Stimulated activated CD8-positive, alpha-beta memory T cell treated with anti-CD3 and anti-CD28 coated beads, Interleukin-2, amount 100 ng/mL, for 48 hours (primary cell): ENCODE measurements around the gene FRMPD2.
"Not testable (repeated sequence)": the region's sequence is repeated elsewhere in the genome, so short reads cannot be mapped to it uniquely, and the experiment has no call there.

Source experiments
- DNase-seq, 2 donors: peaks; one replicate each; pipeline ENCODE4 v3.0.0-alpha.2; 2020; ENCODE audit warnings: low read depth in 2 of 2

FRMPD2 gene

DNA sequence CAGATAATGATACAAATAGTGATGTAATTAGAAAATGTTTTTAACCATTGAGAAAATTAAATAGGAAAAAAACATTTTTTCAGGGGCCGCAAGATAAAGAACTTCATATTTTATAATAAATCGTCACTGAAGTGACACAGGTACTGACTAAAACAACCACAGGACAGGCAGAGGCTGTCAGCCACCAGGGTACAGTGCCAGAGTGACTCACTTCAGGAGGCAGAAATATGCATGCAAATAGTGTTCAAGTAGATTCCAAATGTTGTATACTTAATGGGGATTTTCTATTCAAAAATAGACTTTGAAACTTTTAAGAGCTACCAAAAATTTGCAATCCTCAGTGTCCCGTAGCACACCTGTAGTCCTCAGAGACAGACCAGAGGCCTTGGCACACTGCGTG is 68.6 kb downstream of the FRMPD2 start:
- DNase-seq, result no peak

DNA sequence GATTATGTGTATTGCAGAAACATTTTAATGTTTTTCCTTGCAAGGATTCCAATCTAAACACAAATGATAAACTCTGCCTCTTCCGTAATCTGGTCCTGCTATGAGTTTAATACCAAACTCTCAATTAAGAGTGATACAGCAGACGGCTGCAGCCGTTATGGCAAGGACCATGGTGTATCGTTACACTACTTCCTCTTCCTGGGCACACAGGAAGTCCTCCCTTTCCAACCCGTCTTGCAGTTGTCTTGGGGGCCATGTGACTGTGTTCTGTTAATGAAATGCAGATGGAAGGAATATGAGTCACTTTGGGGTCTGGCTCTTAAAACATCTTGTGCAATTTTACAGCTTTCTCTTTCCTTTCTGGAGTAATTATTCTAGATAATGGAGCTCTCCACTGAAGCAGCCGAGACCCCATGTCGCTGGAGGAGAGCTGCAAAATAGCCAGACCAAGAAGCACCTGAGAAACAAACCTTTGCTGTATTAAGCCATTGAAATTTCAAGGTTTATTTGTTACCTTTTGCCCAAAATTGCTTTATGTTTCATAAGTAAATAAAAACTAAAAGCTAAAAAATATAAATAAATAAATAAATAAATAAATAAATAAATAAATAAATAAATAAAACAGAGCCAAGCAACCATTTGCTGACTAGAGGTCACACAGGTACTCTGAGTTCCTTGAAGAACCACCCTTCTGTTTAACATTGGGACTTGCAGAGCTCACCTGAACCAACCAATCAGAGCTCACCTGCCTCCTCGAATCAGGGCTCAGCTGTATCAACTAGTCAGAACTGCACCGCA is 74.7 kb downstream of the FRMPD2 start:
- no peak for DNase-seq

DNA sequence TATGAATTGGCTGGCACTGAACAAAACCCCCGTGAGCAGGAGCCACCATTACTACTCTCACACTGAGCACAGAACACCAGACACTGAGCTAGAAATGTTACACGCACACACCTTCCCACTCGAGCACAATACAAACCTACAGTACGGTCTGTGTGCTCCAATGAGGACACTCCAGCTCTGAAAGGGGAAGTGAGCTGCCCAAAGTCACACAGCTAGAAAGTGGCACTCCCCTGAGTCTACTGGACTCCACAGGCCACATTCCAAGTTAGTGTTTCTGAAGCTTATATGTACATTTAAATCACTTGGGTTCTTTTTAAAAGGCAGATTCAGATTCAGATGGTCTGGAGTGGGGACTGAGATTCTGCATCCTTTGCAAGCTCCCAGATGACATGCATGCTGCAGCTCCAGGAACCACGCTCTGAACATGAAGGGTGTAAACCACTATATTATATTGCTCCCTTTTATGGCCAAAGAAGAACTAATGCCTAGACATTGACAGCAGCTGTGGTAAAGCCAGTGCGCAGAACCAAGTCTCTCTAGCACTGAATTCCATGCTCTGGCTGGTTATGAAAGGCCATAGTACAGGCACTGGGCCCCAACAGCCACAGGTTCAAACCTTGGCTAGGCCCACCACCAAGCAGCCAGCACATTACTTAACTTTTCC is 77.1 kb downstream of the FRMPD2 start:
- no peak for DNase-seq

DNA sequence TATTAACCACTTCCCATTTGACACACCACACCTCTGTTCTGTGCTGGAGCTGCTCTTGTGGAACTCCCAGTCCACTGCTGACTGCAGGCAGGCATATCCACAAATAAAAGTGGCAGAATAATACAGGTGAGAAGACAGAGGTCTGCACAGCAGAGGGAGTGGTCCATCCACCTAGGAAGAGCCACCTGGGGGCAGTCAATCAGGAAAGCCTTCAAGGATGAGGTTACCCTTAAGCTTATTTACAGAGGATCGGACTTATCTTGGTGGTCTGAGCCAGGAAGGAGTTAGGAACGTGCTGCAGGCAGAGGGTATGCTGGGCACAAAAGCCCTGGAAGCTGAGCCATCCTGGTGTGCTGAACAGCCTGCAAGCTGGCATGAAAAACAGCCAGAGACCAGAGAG is 78.7 kb downstream of the FRMPD2 start:
- no peak for DNase-seq

DNA sequence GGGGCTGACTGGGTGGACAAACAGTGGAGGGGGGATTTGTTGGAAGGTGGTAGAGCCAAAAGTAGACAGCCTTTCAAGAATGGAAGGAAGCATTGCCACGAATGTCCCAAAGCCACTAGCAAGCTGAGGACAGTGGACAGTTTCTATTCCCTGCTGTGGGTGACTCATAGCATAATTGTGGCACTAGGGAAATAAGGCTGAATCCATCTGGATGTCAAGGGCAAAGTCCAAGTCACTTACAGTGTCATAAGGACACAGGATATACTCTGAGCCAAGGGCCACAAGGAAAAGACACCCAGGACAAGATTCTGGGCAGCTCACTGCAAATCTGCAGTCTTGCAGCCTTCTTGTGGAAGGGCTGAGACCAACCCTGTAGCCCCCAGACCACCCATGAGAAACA is 79.7 kb downstream of the FRMPD2 start:
- no peak for DNase-seq

DNA sequence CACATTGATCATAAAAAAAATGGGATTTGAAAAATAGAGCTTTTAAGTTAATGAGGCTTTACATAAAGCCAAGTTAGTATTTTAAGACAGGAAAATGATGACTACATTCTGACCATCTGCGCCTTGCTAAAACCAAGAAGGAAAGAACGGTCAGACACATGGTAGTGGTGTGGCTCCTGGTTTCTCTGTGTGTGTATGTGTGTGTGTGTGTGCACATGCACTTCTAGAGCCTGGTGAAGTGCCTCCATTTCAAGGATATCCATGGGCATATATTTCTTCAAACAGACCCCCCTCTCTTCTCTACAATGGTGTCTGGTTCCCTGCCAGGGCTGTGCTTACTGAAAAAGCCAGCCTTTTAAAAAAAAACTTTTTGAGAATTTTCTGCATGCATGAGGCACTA is 80.9 kb downstream of the FRMPD2 start:
- DNase-seq, result no peak

DNA sequence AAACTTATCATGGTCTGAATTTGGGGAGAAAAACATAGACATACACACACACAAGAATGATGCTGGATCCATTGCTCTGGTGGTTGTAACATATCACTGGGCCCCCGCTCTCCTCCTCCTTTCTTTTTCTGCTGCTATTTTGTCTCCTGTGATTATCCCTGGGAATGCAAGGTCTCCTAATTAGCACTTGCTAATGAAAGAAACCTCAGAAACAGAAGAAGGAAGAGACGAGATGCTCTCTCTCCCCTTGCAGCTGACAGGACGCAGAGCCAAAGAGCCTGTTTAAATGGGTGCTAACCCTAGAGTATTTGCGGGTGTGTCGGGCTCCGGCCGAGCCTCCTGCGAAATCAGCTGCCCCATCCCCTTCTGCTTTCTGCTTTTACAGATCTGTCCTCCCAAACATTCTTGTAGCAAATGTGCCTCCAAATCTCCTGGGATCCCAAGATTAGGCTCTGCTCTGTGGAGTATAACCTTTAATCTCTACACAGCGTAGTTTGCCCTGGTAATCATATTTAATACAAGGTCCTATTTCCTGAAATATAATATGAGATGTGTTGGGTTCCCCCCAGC is 81.5 kb downstream of the FRMPD2 start:
- DNase-seq, result no peak

DNA sequence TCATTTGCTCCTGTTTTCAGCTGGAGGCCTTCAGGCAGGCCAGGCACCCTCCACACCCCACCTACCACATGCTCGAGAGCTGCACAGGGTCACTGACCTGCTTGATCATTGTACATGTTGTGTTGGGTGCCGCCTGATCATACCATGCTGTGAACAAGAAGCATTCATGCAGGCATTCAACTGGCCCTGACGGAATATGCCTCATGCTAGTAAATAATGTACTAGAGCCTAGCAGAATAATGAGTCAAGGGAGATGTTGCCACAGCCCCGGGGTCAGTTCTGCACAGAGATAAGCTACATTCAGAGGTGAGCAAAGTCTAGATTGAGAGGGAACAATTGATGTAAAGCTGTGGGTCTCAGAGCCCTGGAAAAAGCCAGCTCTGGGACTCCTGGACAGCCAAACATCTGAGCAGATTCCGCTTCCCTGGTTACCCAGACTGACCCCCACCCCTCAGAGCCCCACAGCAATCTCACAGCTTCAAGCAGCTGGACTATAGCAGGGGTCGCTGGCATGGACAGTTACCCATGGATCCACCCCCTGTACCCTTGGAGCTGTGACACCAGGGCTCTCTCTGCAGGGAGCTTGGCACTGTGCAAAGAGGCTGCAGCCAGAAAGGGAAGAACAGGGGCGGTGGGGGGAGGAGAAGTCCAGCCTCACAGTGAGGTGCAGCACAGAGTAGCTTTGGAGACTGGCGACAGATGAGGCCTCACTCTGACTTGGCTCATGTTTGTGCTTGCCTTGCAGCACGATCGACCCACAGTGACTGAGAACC is 86.6 kb downstream of the FRMPD2 start:
- no peak for DNase-seq

DNA sequence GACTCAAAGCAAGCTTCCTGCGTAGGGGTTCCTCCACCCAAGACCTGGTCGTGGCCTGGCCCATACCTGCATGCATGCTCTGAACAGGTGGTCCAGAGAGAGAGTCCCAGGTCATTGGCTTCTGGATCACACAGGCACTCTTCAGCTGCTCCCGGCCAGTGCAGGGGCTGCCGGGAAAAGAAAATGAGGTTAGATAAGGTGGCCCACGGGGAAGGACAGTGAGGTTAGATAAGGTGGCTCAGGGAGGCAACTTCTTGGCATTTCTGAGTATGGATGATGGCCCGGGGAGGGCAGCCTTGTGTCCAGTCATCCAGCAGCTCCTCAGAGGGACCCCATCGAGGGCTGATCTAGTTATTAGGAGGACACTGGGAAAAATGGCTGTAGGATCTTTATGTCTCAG is 87.4 kb downstream of the FRMPD2 start:
- no peak for DNase-seq

DNA sequence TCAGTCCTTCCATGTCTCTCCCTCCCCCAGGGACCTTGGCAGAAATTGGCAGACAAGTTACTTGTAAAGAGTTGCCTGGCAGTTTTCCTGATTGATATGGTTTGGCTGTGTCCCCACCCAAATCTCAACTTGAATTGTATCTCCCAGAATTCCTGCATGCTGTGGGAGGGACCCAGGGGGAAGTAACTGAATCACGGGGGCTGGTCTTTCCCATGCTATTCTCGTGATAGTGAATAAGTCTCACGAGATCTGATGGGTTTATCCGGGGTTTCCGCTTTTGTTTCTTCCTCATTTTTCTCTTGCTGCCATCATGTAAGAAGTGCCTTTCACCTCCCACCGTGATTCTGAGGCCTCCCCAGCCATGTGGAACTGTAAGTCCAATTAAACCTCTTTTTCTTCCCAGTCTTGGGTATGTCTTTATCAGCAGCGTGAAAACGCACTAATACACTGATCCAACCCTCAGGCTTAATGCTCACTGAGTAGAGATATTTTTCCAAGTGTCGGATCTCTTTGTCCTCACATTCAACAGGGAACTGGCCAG is 88.2 kb downstream of the FRMPD2 start:
- DNase-seq, result not testable (repeated sequence)

DNA sequence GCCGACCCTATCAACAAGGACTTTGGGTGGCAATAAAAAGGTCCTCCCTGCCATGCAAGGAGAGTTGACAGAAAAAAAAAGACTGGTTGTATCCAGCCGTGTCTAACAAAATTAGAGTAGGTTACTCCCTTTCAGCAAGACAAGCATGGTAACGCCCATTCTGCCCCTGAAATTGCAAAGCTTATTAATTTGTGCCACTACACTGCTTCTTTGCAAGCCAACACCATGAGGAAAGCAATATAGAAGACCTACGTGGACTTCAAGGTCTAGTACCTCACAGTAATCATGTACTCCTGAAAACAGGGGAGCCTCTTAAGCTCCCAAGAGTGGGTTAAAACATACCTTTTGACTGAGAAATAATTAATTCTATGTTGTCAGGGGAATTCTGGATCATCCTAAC is 90.3 kb downstream of the FRMPD2 start:
- no peak for DNase-seq

DNA sequence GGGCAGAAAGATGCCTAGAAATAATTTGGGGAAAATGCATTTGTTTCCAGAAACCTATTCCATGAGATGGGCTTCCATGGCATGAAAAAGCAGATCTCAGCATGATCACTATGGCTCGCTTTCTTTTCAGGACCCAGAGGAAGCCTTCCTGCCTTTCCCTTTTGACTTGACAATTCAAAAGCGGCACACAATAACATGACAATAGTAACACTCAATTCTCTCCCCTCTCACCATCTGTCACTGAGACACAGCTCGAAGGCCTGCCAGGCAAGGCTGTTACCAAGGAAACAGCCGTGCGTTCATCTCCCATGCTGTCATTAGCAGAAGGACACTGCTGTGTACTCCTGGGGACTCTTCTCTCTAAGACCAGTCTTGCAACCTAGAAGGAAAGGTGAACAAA is 101.8 kb downstream of the FRMPD2 start:
- not testable (repeated sequence) for DNase-seq

DNA sequence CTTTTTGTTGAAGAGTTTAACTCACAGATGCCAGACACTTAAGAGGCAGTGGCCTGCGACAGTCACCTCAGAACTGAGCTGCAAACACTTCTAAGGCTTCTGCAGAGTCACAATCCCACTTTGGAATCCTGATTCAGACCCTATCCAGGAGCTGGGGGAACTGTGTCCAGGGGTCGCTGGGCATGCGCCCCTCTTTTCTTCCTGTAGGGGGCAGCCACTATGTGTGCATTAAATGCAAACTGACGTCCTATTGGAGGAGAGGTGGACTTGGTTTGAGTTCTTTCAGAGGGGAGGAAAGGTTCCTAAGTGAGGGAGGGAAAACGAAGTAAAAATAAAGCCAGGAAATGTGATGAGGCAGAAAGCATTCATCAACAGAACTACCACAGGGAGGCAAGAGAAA is 113.8 kb downstream of the FRMPD2 start:
- DNase-seq, result not testable (repeated sequence)

DNA sequence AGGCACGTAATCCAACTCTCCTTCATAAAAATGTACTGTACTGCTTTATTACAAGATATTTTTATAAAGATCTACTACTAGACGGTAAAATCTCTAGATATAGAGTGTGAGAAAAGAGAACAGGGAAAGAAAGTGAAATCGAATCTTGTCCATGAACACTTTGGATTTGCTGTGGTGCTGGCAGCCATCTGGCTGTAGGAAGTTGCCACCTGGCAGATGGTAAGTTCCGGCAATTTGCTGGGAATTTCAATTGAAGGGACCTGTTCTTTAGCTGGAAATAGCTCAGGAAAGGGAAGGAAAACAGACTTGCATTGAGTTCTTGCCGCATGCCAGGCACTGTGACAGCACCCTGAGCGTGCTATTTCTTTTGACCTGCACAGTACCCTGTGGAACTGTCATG is 114.3 kb downstream of the FRMPD2 start:
- not testable (repeated sequence) for DNase-seq

DNA sequence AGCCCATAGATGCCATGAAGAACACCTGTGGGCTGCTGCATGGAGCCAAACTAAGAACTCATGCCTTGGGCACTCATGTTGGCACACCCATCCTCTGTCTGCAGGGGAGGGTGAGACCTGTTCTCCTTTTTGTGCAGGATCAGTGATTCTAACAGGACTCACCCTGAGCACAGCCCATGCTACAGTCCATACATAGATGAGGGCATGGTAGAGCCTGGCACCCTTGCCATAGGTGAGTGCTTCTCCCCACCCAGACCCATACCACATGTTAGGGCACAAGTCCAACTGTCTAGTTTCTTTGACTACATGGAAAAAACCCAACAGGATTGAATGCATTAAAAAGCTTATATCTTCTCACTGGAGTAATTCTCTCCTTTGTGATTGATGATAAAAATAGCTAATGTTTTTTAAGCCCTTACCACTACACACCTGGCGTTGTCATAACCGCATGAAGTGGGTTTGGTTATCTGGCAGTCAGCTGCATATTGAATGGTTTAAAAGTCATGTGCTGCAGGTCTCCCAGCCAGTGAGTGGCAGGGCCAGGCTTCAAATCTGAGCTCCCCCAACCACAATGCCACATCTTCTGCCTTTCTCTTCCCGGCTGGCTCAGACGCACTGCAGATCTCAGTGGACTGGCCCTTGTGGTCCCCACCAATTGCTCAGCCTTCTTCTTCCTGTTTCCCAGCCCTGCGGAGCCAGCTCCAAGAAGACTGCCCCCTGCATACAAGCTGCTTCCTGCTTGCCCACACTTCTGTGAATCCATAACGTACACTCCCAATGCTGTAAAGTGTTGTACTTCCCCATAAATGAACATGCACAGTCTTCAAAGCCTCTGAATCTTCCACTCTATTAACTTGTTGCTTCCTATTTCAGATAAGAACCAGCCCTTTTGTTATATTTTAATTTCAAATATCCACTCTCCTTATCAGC is 120.0 kb downstream of the FRMPD2 start:
- DNase-seq, result not testable (repeated sequence)

DNA sequence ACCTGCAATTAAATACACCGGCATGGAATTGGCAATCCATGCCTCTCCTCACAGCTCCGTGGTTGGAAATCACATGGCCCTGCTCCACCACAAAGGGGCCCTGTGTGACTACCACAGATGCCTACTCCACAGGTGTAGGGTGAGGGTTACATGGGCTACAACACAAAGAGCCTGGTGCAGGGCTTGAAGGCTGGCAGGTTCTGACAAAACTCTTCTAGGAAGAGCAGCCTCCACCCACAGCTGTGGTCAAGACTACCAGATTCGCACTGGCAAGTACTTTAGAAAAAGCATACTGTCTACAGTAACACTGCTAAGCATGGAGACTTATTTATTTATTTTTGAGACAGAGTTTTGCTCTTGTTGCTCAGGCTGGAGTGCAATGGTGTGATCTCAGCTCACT is 126.9 kb downstream of the FRMPD2 start:
- DNase-seq, result not testable (repeated sequence)

DNA sequence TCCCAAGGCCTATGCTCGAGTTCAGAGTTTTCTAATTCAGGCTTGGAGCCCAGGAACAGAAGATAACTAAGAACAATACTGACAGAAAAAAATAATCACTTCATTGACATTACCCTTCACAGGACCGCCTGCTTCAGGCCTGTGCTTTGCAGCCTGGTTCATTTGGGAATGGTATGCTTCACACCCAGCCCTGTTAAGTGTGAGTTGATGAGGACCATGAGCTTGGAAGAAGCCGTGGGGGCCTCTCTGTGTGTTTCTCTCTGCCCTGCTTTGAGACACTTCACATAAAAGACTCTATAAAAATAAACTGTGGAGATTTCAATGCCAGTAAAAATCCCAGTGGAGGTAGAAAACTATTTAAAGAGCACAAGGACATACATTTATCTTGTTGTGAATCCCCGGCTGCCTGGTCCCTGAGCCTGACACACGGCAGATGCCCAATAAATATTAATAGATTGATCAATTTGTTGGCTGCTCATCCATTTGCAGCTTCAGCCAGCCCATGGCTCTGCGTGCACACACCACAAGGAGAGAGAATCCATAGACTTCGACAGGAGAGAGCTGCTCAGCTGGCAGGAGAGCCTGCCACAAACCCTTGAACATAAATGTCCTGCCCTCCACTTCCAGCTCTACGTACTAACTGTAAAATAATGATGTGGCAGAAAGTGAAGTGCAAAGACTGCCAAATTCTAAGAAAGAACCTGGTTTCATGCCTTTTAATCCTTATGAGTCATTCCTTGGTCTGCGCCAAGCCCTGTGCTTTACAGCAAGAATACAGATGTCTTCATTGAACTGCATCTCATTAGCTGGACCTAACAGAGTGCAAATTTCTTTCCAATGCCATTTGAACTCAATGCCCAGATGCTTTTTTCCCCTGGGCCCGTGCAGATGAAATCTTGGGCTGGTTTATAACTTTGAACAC is 130.5 kb downstream of the FRMPD2 start:
- DNase-seq, result not testable (repeated sequence)

DNA sequence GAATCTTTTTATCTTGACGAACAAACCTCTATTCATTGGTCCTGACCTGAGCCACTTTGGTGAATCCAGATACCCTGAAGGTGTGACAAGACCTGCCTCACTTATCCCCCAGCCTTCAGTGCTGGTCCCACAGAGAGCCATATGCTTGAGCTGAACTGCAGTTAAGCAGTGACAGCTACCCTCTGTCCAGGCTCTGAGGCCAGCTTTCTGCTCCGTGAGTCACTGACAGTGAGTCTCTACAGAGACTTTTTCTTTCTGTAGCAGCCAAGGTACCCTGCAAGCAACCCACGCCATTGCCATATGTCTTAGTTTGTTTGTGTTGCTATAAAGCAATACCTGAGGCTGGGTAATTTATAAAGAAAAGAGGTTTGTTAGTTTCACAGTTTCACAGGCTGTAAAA is 133.5 kb downstream of the FRMPD2 start:
- not testable (repeated sequence) for DNase-seq

DNA sequence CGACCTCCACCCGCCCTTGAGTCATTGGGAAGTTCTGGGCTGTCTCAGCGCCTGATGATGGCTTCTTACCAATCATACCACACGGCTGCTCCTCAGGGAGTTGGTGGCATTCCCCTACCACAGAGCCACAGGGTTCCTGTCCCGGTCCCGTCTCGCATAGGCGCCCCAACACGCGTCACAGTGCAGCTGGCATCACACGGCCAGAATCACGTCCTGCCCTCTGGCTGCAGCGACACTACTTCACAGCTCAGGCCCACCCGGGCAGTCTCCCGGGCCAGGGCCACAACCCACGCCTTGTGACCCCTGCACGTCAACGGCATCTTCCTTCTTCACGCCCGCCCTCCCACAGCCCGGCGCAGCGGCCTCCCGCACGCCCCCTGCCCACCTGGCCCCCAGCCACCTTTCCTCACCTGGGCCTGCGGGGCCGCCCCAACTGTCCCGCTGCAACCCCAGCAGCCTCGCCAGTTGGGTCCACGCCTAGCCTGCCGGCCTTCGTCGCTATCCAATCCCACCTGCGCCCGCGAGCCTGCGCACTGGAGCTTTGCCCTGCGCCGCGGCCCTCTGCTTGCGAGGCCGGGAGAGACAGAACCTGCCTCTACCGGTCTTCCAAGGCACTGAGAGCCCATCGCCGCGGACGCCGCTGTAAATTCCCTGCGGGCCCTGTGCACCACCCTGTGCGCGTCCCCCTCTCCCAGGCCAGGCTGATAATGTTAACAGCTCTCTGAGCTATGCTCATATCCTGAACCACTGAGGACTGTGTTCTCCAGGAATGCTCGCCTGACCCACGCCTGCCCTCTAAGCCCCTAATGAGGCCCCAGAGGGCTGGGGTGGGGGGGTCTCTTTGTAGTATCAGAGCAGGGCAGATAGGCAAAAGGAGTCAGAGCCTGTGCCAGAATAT is 134.3 kb downstream of the FRMPD2 start:
- not testable (repeated sequence) for DNase-seq
